Measurements from ENCODE around the gene CYB561D2.

Gene CYB561D2

GRCh38 chr3:50390508-50391224, 40.0 kb downstream of the CYB561D2 start:
- Histone ChIP-seq H3K36me3 (ENCODE audit: control insufficient read depth in 1 of 2, insufficient read depth in 2 of 2, low read length in 2 of 2) (no peaks in the 10 kb centered on the region), H3K4me3 (ENCODE audit: low read depth in 1 of 2, low read length in 2 of 2) (no peak overlapping the region), H3K27me3 (ENCODE audit: control insufficient read depth in 1 of 2, insufficient read depth in 2 of 2, low read length in 2 of 2) (no peaks in the 10 kb centered on the region), H3K9ac (ENCODE audit: low read depth in 1 of 2, low read length in 2 of 2) (peak overlapping the region; percentile 13 to 60), H3K4me1 (ENCODE audit: control insufficient read depth in 1 of 2, insufficient read depth in 2 of 2, low read length in 2 of 2) (peaks cover 19 to 21% of the 10 kb centered on the region in 2 donors), H3K27ac (ENCODE audit: low read depth, low read length) (no peak overlapping the region), H3K9me3 (ENCODE audit: control insufficient read depth in 1 of 2, low read length in 2 of 2) (no peaks in the 10 kb centered on the region)

GRCh38 chr3:50392101-50392715, 41.5 kb downstream of the CYB561D2 start:
- no peaks in the 10 kb centered on the region for H3K9me3 ChIP-seq (ENCODE audit: control insufficient read depth in 1 of 2, low read length in 2 of 2)
- H3K36me3 ChIP-seq (ENCODE audit: control insufficient read depth in 1 of 2, insufficient read depth in 2 of 2, low read length in 2 of 2): no peaks in the 10 kb centered on the region
- H3K9ac ChIP-seq (ENCODE audit: low read depth in 1 of 2, low read length in 2 of 2): no peak overlapping the region
- H3K4me3 ChIP-seq (ENCODE audit: low read depth in 1 of 2, low read length in 2 of 2): no peak overlapping the region
- H3K27ac ChIP-seq (ENCODE audit: low read depth, low read length): no peak overlapping the region
- H3K4me1 ChIP-seq (ENCODE audit: control insufficient read depth in 1 of 2, insufficient read depth in 2 of 2, low read length in 2 of 2): peaks cover 20 to 21% of the 10 kb centered on the region in 2 donors
- H3K27me3 ChIP-seq (ENCODE audit: control insufficient read depth in 1 of 2, insufficient read depth in 2 of 2, low read length in 2 of 2): no peaks in the 10 kb centered on the region

- Histone ChIP-seq H3K27ac (ENCODE audit: low read depth, low read length) (no peak overlapping the region), H3K9ac (ENCODE audit: low read depth in 1 of 2, low read length in 2 of 2) (no peak overlapping the region), H3K27me3 (ENCODE audit: control insufficient read depth in 1 of 2, insufficient read depth in 2 of 2, low read length in 2 of 2) (no peaks in the 10 kb centered on the region), H3K9me3 (ENCODE audit: control insufficient read depth in 1 of 2, low read length in 2 of 2) (no peaks in the 10 kb centered on the region), H3K36me3 (ENCODE audit: control insufficient read depth in 1 of 2, insufficient read depth in 2 of 2, low read length in 2 of 2) (no peaks in the 10 kb centered on the region), H3K4me1 (ENCODE audit: control insufficient read depth in 1 of 2, insufficient read depth in 2 of 2, low read length in 2 of 2) (peaks cover 20 to 21% of the 10 kb centered on the region in 2 donors), H3K4me3 (ENCODE audit: low read depth in 1 of 2, low read length in 2 of 2) (no peak overlapping the region)
These were observed 42.4 kb downstream of the CYB561D2 start for GRCh38 chr3:50393061-50393460.

DNA sequence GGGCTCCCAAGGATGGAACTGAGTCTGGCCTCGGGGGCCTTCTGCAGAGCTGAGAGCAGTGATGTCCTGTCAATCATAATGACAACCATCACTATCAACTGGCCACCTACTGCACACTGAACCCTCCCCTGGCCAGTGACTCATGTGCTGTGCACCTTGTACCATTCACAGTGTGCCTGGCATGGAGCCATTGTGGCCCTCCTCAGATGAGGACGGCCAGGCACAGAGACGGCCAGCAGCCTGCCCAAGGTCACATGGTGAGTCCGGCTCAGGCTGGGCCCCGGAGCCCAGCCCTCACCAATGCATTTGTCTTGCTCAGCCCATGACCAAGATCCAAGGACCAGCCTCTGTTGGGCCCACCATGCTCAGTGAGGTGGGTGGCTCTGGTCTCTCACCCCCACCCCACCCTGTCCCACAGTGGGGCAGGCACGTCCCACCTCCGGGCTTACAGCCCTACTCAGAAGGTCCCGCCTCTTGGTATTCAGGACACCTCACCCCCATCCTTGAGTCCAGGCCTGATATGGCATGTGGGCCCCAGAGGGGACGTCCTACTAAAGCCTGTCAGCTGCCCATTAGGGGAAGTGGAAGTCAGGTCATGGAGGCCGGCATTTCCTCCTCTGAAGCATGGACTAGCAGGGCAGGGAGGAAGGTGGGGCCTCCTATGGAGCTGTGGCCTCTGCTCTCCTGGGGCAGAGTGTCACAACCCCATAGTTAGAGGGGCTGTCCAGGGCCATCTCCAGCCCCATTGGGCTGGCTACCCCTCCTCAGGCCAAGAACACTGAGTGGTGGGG, 44.6 kb downstream of the CYB561D2 start:
- H3K27ac ChIP-seq (ENCODE audit: low read depth, low read length): no peak overlapping the region
- H3K4me3 ChIP-seq (ENCODE audit: low read depth in 1 of 2, low read length in 2 of 2): no peak overlapping the region

GRCh38 chr3:50396502-50396901, 45.8 kb downstream of the CYB561D2 start:
- no peak overlapping the region for H3K9ac ChIP-seq (ENCODE audit: low read depth in 1 of 2, low read length in 2 of 2)
- H3K27ac ChIP-seq (ENCODE audit: low read depth, low read length): no peak overlapping the region
- no peak overlapping the region for H3K4me3 ChIP-seq (ENCODE audit: low read depth in 1 of 2, low read length in 2 of 2)
- H3K4me1 ChIP-seq (ENCODE audit: control insufficient read depth in 1 of 2, insufficient read depth in 2 of 2, low read length in 2 of 2): peaks cover 4 to 7% of the 10 kb centered on the region in 2 donors
- H3K27me3 ChIP-seq (ENCODE audit: control insufficient read depth in 1 of 2, insufficient read depth in 2 of 2, low read length in 2 of 2): no peaks in the 10 kb centered on the region
- H3K36me3 ChIP-seq (ENCODE audit: control insufficient read depth in 1 of 2, insufficient read depth in 2 of 2, low read length in 2 of 2): no peaks in the 10 kb centered on the region
- no peaks in the 10 kb centered on the region for H3K9me3 ChIP-seq (ENCODE audit: control insufficient read depth in 1 of 2, low read length in 2 of 2)

More for the DNA sequence above, 44.6 kb downstream of the CYB561D2 start:
- H3K36me3 ChIP-seq (ENCODE audit: control insufficient read depth in 1 of 2, insufficient read depth in 2 of 2, low read length in 2 of 2): no peaks in the 10 kb centered on the region
- no peak overlapping the region for H3K9ac ChIP-seq (ENCODE audit: low read depth in 1 of 2, low read length in 2 of 2)
- H3K9me3 ChIP-seq (ENCODE audit: control insufficient read depth in 1 of 2, low read length in 2 of 2): no peaks in the 10 kb centered on the region
- H3K4me1 ChIP-seq (ENCODE audit: control insufficient read depth in 1 of 2, insufficient read depth in 2 of 2, low read length in 2 of 2): peaks cover 17 to 19% of the 10 kb centered on the region in 2 donors
- no peaks in the 10 kb centered on the region for H3K27me3 ChIP-seq (ENCODE audit: control insufficient read depth in 1 of 2, insufficient read depth in 2 of 2, low read length in 2 of 2)

DNA sequence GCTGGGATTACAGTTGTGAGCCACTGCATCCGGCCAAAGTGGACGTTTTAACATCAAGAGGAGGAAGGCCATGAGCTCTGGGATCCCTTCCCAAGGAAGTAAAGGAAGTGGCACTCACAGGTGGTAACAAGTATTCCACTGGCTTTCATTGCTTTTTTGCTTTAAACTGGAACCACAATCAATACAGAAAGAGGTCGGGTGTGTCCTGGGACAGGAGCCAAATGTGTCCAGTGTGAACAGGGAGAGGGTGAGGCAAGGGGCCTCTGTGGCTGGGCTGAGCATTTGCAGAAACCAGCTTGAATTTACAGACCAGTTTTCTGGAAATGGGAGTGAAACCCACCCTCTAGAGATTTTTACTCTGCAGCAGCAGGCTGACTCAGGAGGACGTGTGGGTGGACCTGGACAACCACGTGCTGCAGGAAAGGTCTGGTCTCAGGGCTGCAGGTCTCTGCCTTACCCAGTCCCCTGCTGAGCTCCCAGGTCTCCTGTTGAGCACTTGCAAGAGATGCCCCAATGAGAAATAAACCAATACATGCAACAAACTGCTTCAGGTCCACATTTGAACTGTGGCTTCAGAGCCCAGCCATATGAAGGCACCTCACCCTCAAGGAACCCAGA, 51.4 kb downstream of the CYB561D2 start:
- no peak overlapping the region for H3K27ac ChIP-seq (ENCODE audit: low read depth, low read length)
- no peaks in the 10 kb centered on the region for H3K36me3 ChIP-seq (ENCODE audit: control insufficient read depth in 1 of 2, insufficient read depth in 2 of 2, low read length in 2 of 2)
- no peak overlapping the region for H3K9ac ChIP-seq (ENCODE audit: low read depth in 1 of 2, low read length in 2 of 2)
- no peaks in the 10 kb centered on the region for H3K27me3 ChIP-seq (ENCODE audit: control insufficient read depth in 1 of 2, insufficient read depth in 2 of 2, low read length in 2 of 2)
- no peaks in the 10 kb centered on the region for H3K9me3 ChIP-seq (ENCODE audit: control insufficient read depth in 1 of 2, low read length in 2 of 2)
- H3K4me1 ChIP-seq (ENCODE audit: control insufficient read depth in 1 of 2, insufficient read depth in 2 of 2, low read length in 2 of 2): peaks cover 0 to 5% of the 10 kb centered on the region in 2 donors
- H3K4me3 ChIP-seq (ENCODE audit: low read depth in 1 of 2, low read length in 2 of 2): no peak overlapping the region
